Colonic mucosa (tissue), 4 donors: Measurements from ENCODE around the gene P3H3. TPM values are rescaled to one million over a fixed set of nuclear protein-coding genes. Genes with fewer than 3 reads are reported as not detected.

Experiments
- DNase-seq: peaks from one replicate; pipeline ENCODE4 v3.0.0-alpha.2; 2020
- H3K27ac ChIP-seq: fragments of 200-600 bp; one replicate; pipeline ENCODE4 v1.8.0; 2021
- H3K27me3 ChIP-seq: fragments of 200-600 bp; one replicate; pipeline ENCODE4 v1.8.0; 2021
- H3K36me3 ChIP-seq: fragments of 200-600 bp; one replicate; pipeline ENCODE4 v1.8.0; 2021
- H3K4me1 ChIP-seq: fragments of 200-600 bp; one replicate; pipeline ENCODE4 v1.8.0; 2021; ENCODE audit warnings: mild to moderate bottlenecking
- H3K4me3 ChIP-seq: fragments of 200-600 bp; one replicate; pipeline ENCODE4 v1.8.0; 2021
- H3K9ac ChIP-seq, 2 donors: one replicate each; pipeline ENCODE4 v1.7.0; 2013; ENCODE audit warnings: control low read depth in 2 of 2, low read depth in 2 of 2, low read length in 2 of 2
- H3K9me3 ChIP-seq: fragments of 200-600 bp; one replicate; pipeline ENCODE4 v1.8.0; 2021
- CTCF ChIP-seq: fragments of 200-600 bp; IDR thresholded peaks from one replicate; pipeline ENCODE4 v1.8.0; 2022; ENCODE audit warnings: antibody characterized with exemption, mild to moderate bottlenecking
- intact Hi-C: fragments of 100-400 bp; cut with DNase I; formaldehyde crosslinking; loops from one replicate; pipeline ENCODE4 v1.14.1; 2022
- total RNA-seq, 2 donors: library from RNA; stranded (reverse); fragmentation: NEBNext Ultra II Directional in 1 of 2; extraction: Animal tissue kit (Norgen Biotek cat#: 25700) in 1 of 2; gene quantifications; one replicate each; pipeline ENCODE4 v1.2.1, GENCODE V29; 2021
- donor health status: healthy.
- donor health status: DM: no; HTN: no; CAD: no.
- donor health status: DM: no; HTN: no; CAD: no.

Gene P3H3
- total RNA-seq, 2 donors from 2014 or later, result 4.4 to 5.3 TPM

- Histone ChIP-seq H3K4me1 (peaks cover 3% of the 10 kb centered on the region), H3K9ac (no peak overlapping the region), H3K36me3 (no peaks in the 10 kb centered on the region), H3K9me3 (no peaks in the 10 kb centered on the region), H3K27ac (no peak overlapping the region), H3K27me3 (no peaks in the 10 kb centered on the region), H3K4me3 (no peak overlapping the region)
- intact Hi-C loops, result no loop called here
- TF ChIP-seq CTCF, result no peak
- DNase-seq, result no peak
These were observed 19.5 kb downstream of the P3H3 start for GRCh38 chr12:6847676-6848075.

- no peaks in the 10 kb centered on the region for H3K9me3 ChIP-seq
- H3K4me1 ChIP-seq, result peaks cover 13% of the 10 kb centered on the region
- no peak overlapping the region for H3K9ac ChIP-seq
- no peak for DNase-seq
- H3K27me3 ChIP-seq, result no peaks in the 10 kb centered on the region
- H3K27ac ChIP-seq, result no peak overlapping the region
- TF ChIP-seq CTCF, result no peak
- H3K4me3 ChIP-seq, result no peak overlapping the region
- H3K36me3 ChIP-seq, result no peaks in the 10 kb centered on the region
- intact Hi-C loops, result no loop called here
These were observed 21.2 kb downstream of the P3H3 start for GRCh38 chr12:6849427-6849826.

- peaks cover 13% of the 10 kb centered on the region for H3K4me1 ChIP-seq
- no peak overlapping the region for H3K27ac ChIP-seq
- no peaks in the 10 kb centered on the region for H3K27me3 ChIP-seq
- TF ChIP-seq CTCF, result no peak
- no peak for DNase-seq
- no peak overlapping the region for H3K4me3 ChIP-seq
- intact Hi-C loops, result no loop called here
- H3K36me3 ChIP-seq, result no peaks in the 10 kb centered on the region
- no peaks in the 10 kb centered on the region for H3K9me3 ChIP-seq
- peak overlapping the region in 1 of 2 donors; percentile 70 for H3K9ac ChIP-seq
These were observed 21.9 kb downstream of the P3H3 start for GRCh38 chr12:6849976-6850560.

- TF ChIP-seq CTCF, result no peak
- H3K4me1 ChIP-seq, result peaks cover 13% of the 10 kb centered on the region
- peak overlapping the region; percentile 65 for H3K4me3 ChIP-seq
- intact Hi-C loops, result no loop called here
- peak overlapping the region in 1 of 2 donors; percentile 70 for H3K9ac ChIP-seq
- H3K36me3 ChIP-seq, result no peaks in the 10 kb centered on the region
- no peak for DNase-seq
- H3K27me3 ChIP-seq, result no peaks in the 10 kb centered on the region
- H3K9me3 ChIP-seq, result no peaks in the 10 kb centered on the region
- peak overlapping the region; percentile 99 for H3K27ac ChIP-seq
These were observed 22.6 kb downstream of the P3H3 start for GRCh38 chr12:6850796-6851152.

- Histone ChIP-seq H3K9ac (peak within 1 kb of the TSS; percentile 70), H3K27ac (peak within 1 kb of the TSS; percentile 99), H3K27me3 (no peaks in the 10 kb centered on the region), H3K4me1 (peaks cover 13% of the 10 kb centered on the region), H3K4me3 (peak within 1 kb of the TSS; percentile 65), H3K36me3 (no peaks in the 10 kb centered on the region), H3K9me3 (no peaks in the 10 kb centered on the region)
- intact Hi-C loops, result no loop called here
- peak; percentile 98 for DNase-seq
- TF ChIP-seq CTCF, result no peak
These were observed 23.1 kb downstream of the P3H3 start, which contains the start of gene CDCA3 for GRCh38 chr12:6851153-6851920. Gene CDCA3 (minus strand): TSS chr12:6851286. CDS start chr12:6850952, 334 bp downstream.
